M059J (cell line): ENCODE results near the gene C8G. TPM values are rescaled to one million over a fixed set of nuclear protein-coding genes. Genes with fewer than 3 reads are reported as not detected.

Experiments used
- DNase-seq: peaks from one replicate; pipeline ENCODE4 v3.0.0-alpha.2; 2012; ENCODE audit warnings: low read depth
- total RNA-seq: library from RNA; depleted of rRNA; stranded (reverse); fragments of >200 nt; shearing (Covaris generic); gene quantifications from 2 replicates; pipeline ENCODE4 v1.2.3, GENCODE V29; 2014

The C8G gene
- total RNA-seq, 1 experiment from 2014 or later: 0.89 TPM

- no peak for DNase-seq
Observed at GRCh38 chr9:136968333-136969127, 23.5 kb downstream of the C8G start.

DNA sequence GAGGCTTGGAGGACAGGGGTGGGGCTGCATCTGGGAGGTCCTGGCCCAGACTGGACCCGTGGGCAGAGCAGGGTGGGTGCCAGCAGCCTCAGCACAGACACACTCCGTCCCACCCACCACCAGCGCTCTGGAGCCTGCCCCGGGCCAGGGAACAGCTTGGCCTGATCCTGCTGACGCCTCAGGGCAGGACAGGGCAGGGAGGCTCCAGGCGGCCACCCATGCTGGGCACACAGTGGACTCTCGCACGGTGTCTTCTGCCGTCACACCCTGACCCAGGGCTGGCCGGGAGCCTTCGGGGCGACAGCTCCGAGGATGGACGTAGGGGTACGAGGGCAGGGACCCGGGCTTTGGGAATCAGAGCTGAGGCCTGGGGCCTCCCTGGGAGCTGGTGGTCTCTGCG is 24.1 kb downstream of the C8G start:
- no peak for DNase-seq

GRCh38 chr9:136969774-136970173 is 24.7 kb downstream of the C8G start:
- no peak for DNase-seq

GRCh38 chr9:136970361-136970760 is 25.3 kb downstream of the C8G start:
- no peak for DNase-seq

- DNase-seq: no peak
Observed at GRCh38 chr9:136971746-136972145, 26.7 kb downstream of the C8G start.

DNA sequence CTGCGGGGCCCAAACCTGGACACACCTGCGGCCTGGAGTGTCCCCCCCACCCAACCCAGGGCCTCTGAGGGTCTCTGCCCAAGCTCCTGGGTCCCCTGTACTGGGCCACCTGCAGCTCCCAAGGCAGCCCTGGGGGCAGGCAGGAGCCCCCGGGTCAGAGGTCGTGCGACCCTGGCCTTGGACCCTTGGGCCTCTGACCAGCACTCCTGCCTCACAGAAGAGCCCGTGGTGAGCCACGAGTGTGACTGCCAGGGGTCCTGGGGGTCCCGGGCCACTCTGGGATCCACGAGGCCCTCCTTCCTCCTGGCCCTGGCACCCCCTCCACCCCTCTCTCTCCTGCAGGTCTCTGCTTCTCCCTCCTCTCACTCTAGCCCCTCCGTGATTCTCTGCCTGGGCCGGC is 27.3 kb downstream of the C8G start:
- no peak for DNase-seq

- DNase-seq: no peak
Observed at GRCh38 chr9:136972743-136973142, 27.7 kb downstream of the C8G start.

GRCh38 chr9:136973618-136974617 is 28.9 kb downstream of the C8G start:
- DNase-seq: no peak

GRCh38 chr9:136974817-136975535 is 29.9 kb downstream of the C8G start:
- DNase-seq: peak; percentile 29

GRCh38 chr9:136975644-136976043 is 30.6 kb downstream of the C8G start:
- peak; percentile 66 for DNase-seq

GRCh38 chr9:136977223-136977622 is 32.2 kb downstream of the C8G start, which contains the start of gene PTGDS:
PTGDS (plus strand) TSS chr9:136977504; CDS start chr9:136977579, 75 bp downstream.
- no peak for DNase-seq

DNA sequence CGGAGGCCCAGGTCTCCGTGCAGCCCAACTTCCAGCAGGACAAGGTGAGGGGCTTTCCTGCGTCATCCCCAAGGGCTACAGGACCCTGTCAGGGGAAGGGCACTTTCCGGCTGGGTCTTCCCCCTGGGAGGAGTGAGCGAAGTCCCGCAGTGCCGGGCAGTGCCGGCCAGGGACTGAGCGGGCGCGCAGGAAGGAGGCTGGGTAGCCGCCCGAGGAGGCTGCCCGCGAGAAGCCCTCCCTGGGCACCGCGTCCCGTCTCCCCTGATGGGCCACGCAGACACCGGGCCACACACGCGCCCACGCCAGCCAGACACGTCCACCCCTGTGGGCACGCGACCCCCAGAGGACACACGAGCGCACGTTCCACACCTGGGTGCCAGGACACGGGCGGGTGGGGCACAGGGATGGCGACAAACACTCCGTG is 32.6 kb downstream of the C8G start:
- DNase-seq: no peak

DNA sequence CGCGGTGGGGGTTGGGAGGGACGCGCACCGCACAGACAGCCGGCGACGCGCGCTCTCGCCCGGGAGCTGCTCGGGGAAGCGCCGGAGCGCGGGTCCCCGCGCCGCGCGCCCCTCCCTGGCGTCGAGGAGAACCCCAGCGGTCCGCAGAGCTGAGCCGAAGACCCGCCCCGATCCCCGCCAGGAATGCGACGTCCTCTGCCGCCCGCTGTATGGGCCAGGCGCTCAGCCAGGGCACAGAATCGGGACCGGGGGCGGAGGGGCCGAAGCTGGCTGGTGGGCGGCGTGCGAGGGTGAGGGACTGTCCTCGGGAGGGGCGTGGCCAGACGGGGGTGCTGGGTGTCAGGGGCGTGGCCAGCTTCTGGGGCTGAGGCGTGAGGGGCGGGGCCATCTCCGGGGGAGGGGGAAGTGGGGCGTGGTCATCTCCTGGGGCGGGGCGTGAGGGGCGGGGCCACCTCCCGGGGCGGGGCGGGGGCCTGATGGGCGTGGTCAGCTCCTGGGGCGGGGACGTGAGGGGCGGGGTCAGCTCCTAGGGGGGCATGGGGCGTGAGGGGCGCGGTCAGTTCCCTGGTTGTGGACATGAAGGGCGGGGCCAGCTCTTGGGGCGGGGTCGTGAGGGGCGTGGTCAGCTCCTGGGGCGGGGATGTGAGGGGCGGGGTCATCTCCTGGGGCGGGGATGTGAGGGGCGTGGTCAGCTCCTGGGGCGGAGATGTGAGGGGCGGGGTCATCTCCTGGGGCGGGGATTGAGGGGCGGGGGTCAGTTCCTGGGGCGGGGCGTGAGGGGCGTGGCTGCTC is 33.2 kb downstream of the C8G start:
- DNase-seq: peak; percentile 26

DNA sequence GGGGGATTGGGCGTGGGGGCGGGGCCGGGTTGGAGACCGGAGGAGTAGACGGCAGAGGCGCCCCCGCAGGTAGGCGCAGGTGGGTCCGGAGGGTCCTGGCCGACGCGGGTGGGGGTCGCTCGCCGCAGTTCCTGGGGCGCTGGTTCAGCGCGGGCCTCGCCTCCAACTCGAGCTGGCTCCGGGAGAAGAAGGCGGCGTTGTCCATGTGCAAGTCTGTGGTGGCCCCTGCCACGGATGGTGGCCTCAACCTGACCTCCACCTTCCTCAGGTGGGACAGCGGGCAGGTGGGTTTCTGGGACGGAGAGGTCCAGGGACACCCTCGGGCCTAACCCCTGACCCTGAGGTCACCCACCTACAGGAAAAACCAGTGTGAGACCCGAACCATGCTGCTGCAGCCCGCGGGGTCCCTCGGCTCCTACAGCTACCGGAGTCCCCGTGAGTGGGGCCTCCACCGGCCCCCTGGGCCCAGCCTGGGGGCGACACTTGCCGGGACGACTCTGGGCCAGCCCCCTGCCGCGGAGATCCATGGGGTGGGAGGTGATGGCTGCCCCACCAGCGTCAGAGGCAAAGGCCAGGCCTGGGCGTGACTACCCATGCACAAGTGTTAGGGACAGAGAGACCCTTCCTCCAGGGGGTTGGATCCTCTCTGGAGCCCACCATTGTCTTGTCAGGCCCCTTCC is 34.0 kb downstream of the C8G start:
- no peak for DNase-seq

- DNase-seq: no peak
Observed at GRCh38 chr9:136979769-136980587, 34.9 kb downstream of the C8G start.

- no peak for DNase-seq
Observed at GRCh38 chr9:136980669-136981478, 35.8 kb downstream of the C8G start.

GRCh38 chr9:136981588-136982231 is 36.7 kb downstream of the C8G start:
- DNase-seq: peak; percentile 49
